HepG2 (cell line): Measurements from ENCODE around the gene CCDC57. TPM values are rescaled to one million over a fixed set of nuclear protein-coding genes. Genes with fewer than 3 reads are reported as not detected.
A peak's percentile ranks its signal among the peaks of the same experiment; 100 is the strongest.

Experiments
- ARID2 ChIP-seq: sonication (generic); formaldehyde crosslinking; IDR thresholded peaks from 2 replicates; pipeline ENCODE4 v1.8.1; 2022; ENCODE audit warnings: mild to moderate bottlenecking, missing genetic modification reagents, borderline replicate concordance
- CBX2 ChIP-seq, 2 experiments: fragments of 200-600 bp in 1 of 2; sonication (generic); formaldehyde crosslinking in 1 of 2; IDR thresholded peaks; 2 replicates each; pipeline versions ENCODE4 v1.7.0 to v1.8.1; 2018 to 2022; ENCODE audit warnings: low read depth in 2 of 2, low read length in 1 of 2, mild to moderate bottlenecking in 1 of 2, missing genetic modification reagents in 1 of 2
- CC2D1A ChIP-seq: sonication (generic); formaldehyde crosslinking; IDR thresholded peaks from 2 replicates; pipeline ENCODE4 v1.8.1; 2023; ENCODE audit warnings: mild to moderate bottlenecking, missing genetic modification reagents
- CENPT ChIP-seq: sonication (generic); formaldehyde crosslinking; IDR thresholded peaks from 2 replicates; pipeline ENCODE4 v1.8.0; 2022; ENCODE audit warnings: low read depth, mild to moderate bottlenecking, moderate library complexity, missing genetic modification reagents
- CSRNP1 ChIP-seq: sonication (generic); formaldehyde crosslinking; IDR thresholded peaks from 2 replicates; pipeline ENCODE4 v1.8.1; 2023; ENCODE audit warnings: mild to moderate bottlenecking, missing genetic modification reagents
- GZF1 ChIP-seq: sonication (generic); formaldehyde crosslinking; IDR thresholded peaks from 2 replicates; pipeline ENCODE4 v1.5.1; 2020; ENCODE audit warnings: mild to moderate bottlenecking, missing genetic modification reagents
- MAF1 ChIP-seq: sonication (generic); formaldehyde crosslinking; IDR thresholded peaks from 2 replicates; pipeline ENCODE4 v1.5.0; 2020; ENCODE audit warnings: missing genetic modification reagents, borderline replicate concordance
- NCOA2 ChIP-seq: sonication (generic); formaldehyde crosslinking; IDR thresholded peaks from 2 replicates; pipeline ENCODE4 v1.8.0; 2022; ENCODE audit warnings: inconsistent platforms
- NPAS2 ChIP-seq: sonication (generic); formaldehyde crosslinking; IDR thresholded peaks from 2 replicates; pipeline ENCODE4 v1.8.0; 2022; ENCODE audit warnings: mild to moderate bottlenecking, missing genetic modification reagents, borderline replicate concordance
- PCBP1 ChIP-seq: fragments of 200-400 bp; formaldehyde crosslinking; IDR thresholded peaks from 2 replicates; pipeline ENCODE4 v1.6.1; 2017; ENCODE audit warnings: mild to moderate bottlenecking, low read depth, low read length, borderline replicate concordance
- PHB2 ChIP-seq: fragments of 450-650 bp; IDR thresholded peaks from 2 replicates; pipeline ENCODE4 v1.6.1; 2018; ENCODE audit not compliant: partially characterized antibody
- RNF219 ChIP-seq: sonication (generic); formaldehyde crosslinking; IDR thresholded peaks from 2 replicates; pipeline ENCODE4 v1.5.0; 2020; ENCODE audit warnings: mild to moderate bottlenecking, missing genetic modification reagents
- RORA ChIP-seq: sonication (generic); formaldehyde crosslinking; IDR thresholded peaks from 2 replicates; pipeline ENCODE4 v1.5.0; 2020; ENCODE audit warnings: mild to moderate bottlenecking, missing genetic modification reagents, moderate library complexity
- TAF1 ChIP-seq: sonication (generic); formaldehyde crosslinking; IDR thresholded peaks from 2 replicates; pipeline ENCODE4 v1.4.0; 2020; ENCODE audit warnings: missing genetic modification reagents
- ZFP41 ChIP-seq: sonication (generic); formaldehyde crosslinking; IDR thresholded peaks from 2 replicates; pipeline ENCODE4 v1.4.0; 2020; ENCODE audit warnings: mild to moderate bottlenecking, missing genetic modification reagents, borderline replicate concordance
- ZNF33B ChIP-seq: sonication (generic); formaldehyde crosslinking; IDR thresholded peaks from 2 replicates; pipeline ENCODE4 v1.5.1; 2020; ENCODE audit warnings: mild to moderate bottlenecking, missing genetic modification reagents
- ZNF713 ChIP-seq: sonication (generic); formaldehyde crosslinking; IDR thresholded peaks from 2 replicates; pipeline ENCODE4 v1.4.0; 2020; ENCODE audit warnings: mild to moderate bottlenecking, missing genetic modification reagents
- ZNF766 ChIP-seq: sonication (generic); formaldehyde crosslinking; IDR thresholded peaks from 2 replicates; pipeline ENCODE4 v1.5.0; 2020; ENCODE audit warnings: missing genetic modification reagents, borderline replicate concordance
- ZSCAN29 ChIP-seq: sonication (generic); formaldehyde crosslinking; conservative IDR thresholded peaks from 2 replicates; pipeline ENCODE4 v1.4.0; 2020; ENCODE audit warnings: mild to moderate bottlenecking, missing genetic modification reagents
- polyA plus RNA-seq, 8 experiments: library from polyadenylated mRNA; depleted of rRNA in 3 of 8; stranded (reverse) in 7 of 8; unstranded in 1 of 8; fragments of >200 nt; fragmentation: Illumina TruSeq in 4 of 8; extraction: Trizol in 4 of 8; gene quantifications; 2 replicates each; pipeline versions ENCODE4 v1.2.1 to v1.2.3, GENCODE V29; 2011 to 2016; ENCODE audit warnings: low read depth in 4 of 8, missing spikeins in 1 of 8, mixed read lengths in 1 of 8; ENCODE audit not compliant: insufficient read depth in 1 of 8
- total RNA-seq, 5 experiments: library from RNA; depleted of rRNA; stranded (reverse); fragments of >200 nt; fragmentation: Illumina TruSeq; extraction: Trizol; gene quantifications; 2 replicates each; pipeline ENCODE4 v1.2.3, GENCODE V29; 2016; ENCODE audit warnings: low read depth in 1 of 5
- TF ChIP-seq, protein P1 (sequence below): sonication (generic); formaldehyde crosslinking; IDR thresholded peaks from 2 replicates; pipeline ENCODE4 v1.9.0; 2021; ENCODE audit warnings: missing genetic modification reagents, borderline replicate concordance
- TF ChIP-seq, protein P2 (sequence below): IDR thresholded peaks from 2 replicates; pipeline ENCODE4 v1.6.1; 2016; ENCODE audit warnings: control low read depth

Gene CCDC57
- total and polyA plus RNA-seq, 2 of the 13 experiments (the other 11 are each of a cell fraction or from before 2014, with no cell fraction given), result 59.3 to 59.9 TPM

GRCh38 chr17:82105882-82106687 lies 106.6 kb downstream of the CCDC57 start (continued):
- TF ChIP-seq PCBP1 (no peak), CENPT (peak; percentile 82; the same call in 1 of the 2 replicates), RORA (no peak), GZF1 (CRISPR knock-in tag) (no peak), ARID2 (CRISPR knock-in tag) (peak; percentile 94), NPAS2 (no peak), CSRNP1 (CRISPR knock-in tag) (peak; percentile 96), ZNF766 (CRISPR knock-in tag) (0 out of 2 replicates have a peak, but pooled peaks have one; percentile 57), NCOA2 (CRISPR knock-in tag) (peak; percentile 65), CC2D1A (CRISPR knock-in tag) (no peak), ZSCAN29 (CRISPR knock-in tag) (0 out of 2 replicates have a peak, but pooled peaks have one; percentile 30), CBX2 (IDR thresholded peaks at IDR 0.05; ENCODE audit: low read depth, low read length) (no peak), CBX2 (CRISPR knock-in tag; IDR thresholded peaks at IDR 0.05; ENCODE audit: low read depth) (no peak; the same call in 1 of the 2 replicates), ZNF713 (no peak), ZFP41 (CRISPR knock-in tag) (peak; percentile 66), MAF1 (0 out of 2 replicates have a peak, but pooled peaks have one; percentile 88), RNF219 (no peak), TAF1 (CRISPR knock-in tag) (peak; percentile 86), ZNF33B (CRISPR knock-in tag) (no peak; the same call in 1 of the 2 replicates), PHB2 (no peak)
- TF ChIP-seq, protein P1, sequence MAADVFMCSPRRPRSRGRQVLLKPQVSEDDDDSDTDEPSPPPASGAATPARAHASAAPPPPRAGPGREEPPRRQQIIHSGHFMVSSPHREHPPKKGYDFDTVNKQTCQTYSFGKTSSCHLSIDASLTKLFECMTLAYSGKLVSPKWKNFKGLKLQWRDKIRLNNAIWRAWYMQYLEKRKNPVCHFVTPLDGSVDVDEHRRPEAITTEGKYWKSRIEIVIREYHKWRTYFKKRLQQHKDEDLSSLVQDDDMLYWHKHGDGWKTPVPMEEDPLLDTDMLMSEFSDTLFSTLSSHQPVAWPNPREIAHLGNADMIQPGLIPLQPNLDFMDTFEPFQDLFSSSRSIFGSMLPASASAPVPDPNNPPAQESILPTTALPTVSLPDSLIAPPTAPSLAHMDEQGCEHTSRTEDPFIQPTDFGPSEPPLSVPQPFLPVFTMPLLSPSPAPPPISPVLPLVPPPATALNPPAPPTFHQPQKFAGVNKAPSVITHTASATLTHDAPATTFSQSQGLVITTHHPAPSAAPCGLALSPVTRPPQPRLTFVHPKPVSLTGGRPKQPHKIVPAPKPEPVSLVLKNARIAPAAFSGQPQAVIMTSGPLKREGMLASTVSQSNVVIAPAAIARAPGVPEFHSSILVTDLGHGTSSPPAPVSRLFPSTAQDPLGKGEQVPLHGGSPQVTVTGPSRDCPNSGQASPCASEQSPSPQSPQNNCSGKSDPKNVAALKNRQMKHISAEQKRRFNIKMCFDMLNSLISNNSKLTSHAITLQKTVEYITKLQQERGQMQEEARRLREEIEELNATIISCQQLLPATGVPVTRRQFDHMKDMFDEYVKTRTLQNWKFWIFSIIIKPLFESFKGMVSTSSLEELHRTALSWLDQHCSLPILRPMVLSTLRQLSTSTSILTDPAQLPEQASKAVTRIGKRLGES (CRISPR knock-in tag), result no peak; the same call in 1 of the 2 replicates
- TF ChIP-seq, protein P2, sequence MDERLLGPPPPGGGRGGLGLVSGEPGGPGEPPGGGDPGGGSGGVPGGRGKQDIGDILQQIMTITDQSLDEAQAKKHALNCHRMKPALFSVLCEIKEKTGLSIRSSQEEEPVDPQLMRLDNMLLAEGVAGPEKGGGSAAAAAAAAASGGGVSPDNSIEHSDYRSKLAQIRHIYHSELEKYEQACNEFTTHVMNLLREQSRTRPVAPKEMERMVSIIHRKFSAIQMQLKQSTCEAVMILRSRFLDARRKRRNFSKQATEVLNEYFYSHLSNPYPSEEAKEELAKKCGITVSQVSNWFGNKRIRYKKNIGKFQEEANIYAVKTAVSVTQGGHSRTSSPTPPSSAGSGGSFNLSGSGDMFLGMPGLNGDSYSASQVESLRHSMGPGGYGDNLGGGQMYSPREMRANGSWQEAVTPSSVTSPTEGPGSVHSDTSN (CRISPR knock-in tag), result 0 out of 2 replicates have a peak, but pooled peaks have one; percentile 28
